ENCODE measurements around the gene TSC22D2. TPM values are rescaled to one million over a fixed set of nuclear protein-coding genes. Genes with fewer than 3 reads are reported as not detected.

The TSC22D2 gene
- total RNA-seq, 1 experiment from 2014 or later: 26.5 TPM

DNA sequence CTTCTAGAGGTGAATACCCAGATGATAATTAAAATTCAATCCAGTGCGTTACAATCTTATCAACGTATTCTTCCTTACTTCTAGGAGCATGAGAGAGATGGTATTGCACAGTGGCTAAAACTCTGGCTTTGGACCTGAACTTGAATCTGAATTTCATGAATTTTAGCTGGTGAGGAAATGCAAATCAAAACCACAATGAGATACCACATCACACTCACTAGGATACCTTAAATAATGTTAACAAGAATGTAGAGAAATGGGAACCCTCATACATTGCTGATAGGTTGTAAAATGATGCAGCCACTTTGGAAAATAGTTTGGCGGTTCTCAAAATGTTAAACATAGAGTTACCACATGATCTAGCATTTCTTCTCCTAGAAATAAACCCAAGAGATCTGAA is 47.1 kb upstream of the TSC22D2 start:
- Histone ChIP-seq H4K20me1 (ENCODE audit: control insufficient read depth, insufficient read depth, insufficient read length) (no peaks in the 10 kb centered on the region), H2AK5ac (ENCODE audit: insufficient read length, low read length) (no peak overlapping the region), H3K27me3 (ENCODE audit: insufficient read depth, low read length) (no peaks in the 10 kb centered on the region), H3K4me1 (ENCODE audit: insufficient read depth, low read length) (no peaks in the 10 kb centered on the region), H3K4ac (ENCODE audit: low read depth, low read length) (no peak overlapping the region), H3K4me2 (ENCODE audit: insufficient read depth, insufficient read length, low read length) (no peak overlapping the region), H3K9ac (ENCODE audit: extremely low read depth, insufficient read length, low read length) (no peak overlapping the region), H2AFZ (ENCODE audit: low read length) (no peak overlapping the region), H4K91ac (ENCODE audit: insufficient read length, low read depth, low read length) (no peak overlapping the region), H3K18ac (ENCODE audit: insufficient read length, low read depth, low read length) (no peak overlapping the region), H4K5ac (ENCODE audit: insufficient read length, low read depth, low read length) (no peak overlapping the region), H3T11ph (ENCODE audit: low read length) (no peak overlapping the region), H2BK5ac (ENCODE audit: insufficient read length, low read length) (no peak overlapping the region), H3K23me2 (ENCODE audit: insufficient read length, low read depth, low read length, poor library complexity, severe bottlenecking) (no peaks in the 10 kb centered on the region), H2BK120ac (ENCODE audit: low read depth, low read length, poor library complexity, severe bottlenecking) (no peak overlapping the region), H3K56ac (ENCODE audit: insufficient read length, low read depth, low read length) (no peak overlapping the region), H3K9me3 (ENCODE audit: control insufficient read depth, low read depth, low read length) (no peaks in the 10 kb centered on the region), H3K27ac (ENCODE audit: insufficient read length, low read depth, low read length) (no peak overlapping the region), H3K79me2 (ENCODE audit: insufficient read depth, low read length) (no peaks in the 10 kb centered on the region), H3K23ac (ENCODE audit: insufficient read length, low read depth, low read length) (no peak overlapping the region), H4K8ac (replicated peaks; ENCODE audit: insufficient read length, low read depth, low read length) (no peak overlapping the region), H3K79me1 (ENCODE audit: insufficient read depth, low read depth, low read length, poor library complexity, severe bottlenecking) (no peaks in the 10 kb centered on the region), H2BK20ac (ENCODE audit: low read depth, low read length, poor library complexity, severe bottlenecking) (no peak overlapping the region), H2BK15ac (ENCODE audit: low read depth, low read length) (no peak overlapping the region), H2BK12ac (ENCODE audit: insufficient read length, low read depth, low read length) (no peak overlapping the region), H3K14ac (ENCODE audit: insufficient read depth, low read length) (no peak overlapping the region)
- TF ChIP-seq, protein P1, sequence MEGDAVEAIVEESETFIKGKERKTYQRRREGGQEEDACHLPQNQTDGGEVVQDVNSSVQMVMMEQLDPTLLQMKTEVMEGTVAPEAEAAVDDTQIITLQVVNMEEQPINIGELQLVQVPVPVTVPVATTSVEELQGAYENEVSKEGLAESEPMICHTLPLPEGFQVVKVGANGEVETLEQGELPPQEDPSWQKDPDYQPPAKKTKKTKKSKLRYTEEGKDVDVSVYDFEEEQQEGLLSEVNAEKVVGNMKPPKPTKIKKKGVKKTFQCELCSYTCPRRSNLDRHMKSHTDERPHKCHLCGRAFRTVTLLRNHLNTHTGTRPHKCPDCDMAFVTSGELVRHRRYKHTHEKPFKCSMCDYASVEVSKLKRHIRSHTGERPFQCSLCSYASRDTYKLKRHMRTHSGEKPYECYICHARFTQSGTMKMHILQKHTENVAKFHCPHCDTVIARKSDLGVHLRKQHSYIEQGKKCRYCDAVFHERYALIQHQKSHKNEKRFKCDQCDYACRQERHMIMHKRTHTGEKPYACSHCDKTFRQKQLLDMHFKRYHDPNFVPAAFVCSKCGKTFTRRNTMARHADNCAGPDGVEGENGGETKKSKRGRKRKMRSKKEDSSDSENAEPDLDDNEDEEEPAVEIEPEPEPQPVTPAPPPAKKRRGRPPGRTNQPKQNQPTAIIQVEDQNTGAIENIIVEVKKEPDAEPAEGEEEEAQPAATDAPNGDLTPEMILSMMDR (conservative IDR thresholded peaks at IDR 0.05): no peak
- Mint-ChIP-seq H3K27ac (no peak overlapping the region), H3K4me3 (no peak overlapping the region), H3K36me3 (ENCODE audit: insufficient read depth in 1 of 3, low read depth in 3 of 3) (no peaks in the 10 kb centered on the region), H3K9me3 (no peaks in the 10 kb centered on the region), H3K4me1 (peaks cover 0 to 2% of the 10 kb centered on the region in 2 experiments; a peak in 2 of 4 replicates), H3K27me3 (ENCODE audit: low read depth) (no peaks in the 10 kb centered on the region)
- no peak for DNase-seq
- WGBS (ENCODE audit: extremely low coverage, insufficient read length, low lambda C conversion rate): no CpG with 5 or more reads among the region's 3 CpGs

All from H9 (cell line).